ENCODE measurements around the gene SLC25A34. TPM values are rescaled to one million over a fixed set of nuclear protein-coding genes. Genes with fewer than 3 reads are reported as not detected.
"Not testable (repeated sequence)": the region's sequence is repeated elsewhere in the genome, so short reads cannot be mapped to it uniquely, and the experiment has no call there.

The SLC25A34 gene
- 0.44 and 1.5 TPM in 2 replicates for total RNA-seq (2012; rRNA removed)

DNA sequence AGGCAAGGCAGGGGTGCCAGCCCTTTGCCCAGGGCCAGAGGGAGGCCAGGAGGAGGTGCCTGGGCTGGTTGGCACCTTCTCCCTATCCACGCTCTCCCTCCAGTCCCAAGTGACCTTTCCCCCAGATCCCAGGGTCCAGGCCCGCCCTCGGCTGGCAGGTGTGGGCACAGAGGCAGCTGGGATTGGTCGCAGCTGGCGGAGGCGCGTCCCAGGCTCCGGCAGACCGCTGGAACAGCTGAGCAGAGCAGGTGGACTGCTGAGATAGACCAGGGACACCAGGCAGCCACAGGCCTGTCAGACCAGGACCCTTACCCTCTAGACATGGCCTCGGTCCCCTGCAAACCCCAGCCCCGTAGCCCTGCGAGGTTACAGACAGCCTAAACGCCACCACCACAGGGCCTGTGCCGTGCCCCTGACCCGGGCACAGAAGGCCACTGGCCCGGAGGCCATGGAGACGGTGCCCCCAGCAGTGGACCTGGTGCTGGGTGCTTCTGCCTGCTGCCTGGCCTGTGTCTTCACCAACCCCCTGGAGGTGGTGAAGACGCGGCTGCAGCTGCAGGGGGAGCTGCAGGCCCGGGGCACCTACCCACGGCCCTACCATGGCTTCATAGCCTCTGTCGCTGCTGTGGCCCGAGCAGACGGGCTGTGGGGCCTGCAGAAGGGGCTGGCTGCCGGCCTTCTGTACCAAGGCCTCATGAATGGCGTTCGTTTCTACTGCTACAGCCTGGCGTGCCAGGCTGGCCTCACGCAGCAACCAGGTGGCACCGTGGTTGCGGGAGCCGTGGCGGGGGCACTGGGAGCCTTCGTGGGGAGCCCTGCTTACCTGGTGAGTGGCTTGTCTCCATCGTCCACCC, at the start of gene SLC25A34:
SLC25A34 (plus strand) TSS at position 221 of the 854 bp plus-strand sequence; CDS start at position 449, 228 bp downstream.
- Histone ChIP-seq H3K4me2 (ENCODE audit: low read length) (no peak within 1 kb of the TSS), H3K4me3 (ENCODE audit: low read length) (no peak within 1 kb of the TSS), H3K9ac (ENCODE audit: low read depth, low read length) (no peak within 1 kb of the TSS), H3K4me1 (ENCODE audit: control insufficient read depth, insufficient read depth, low read length) (no peaks in the 10 kb centered on the region), H3K9me3 (replicated peaks; ENCODE audit: low read length) (no peaks in the 10 kb centered on the region), H3K27me3 (ENCODE audit: control insufficient read depth, insufficient read depth, low read length) (no peaks in the 10 kb centered on the region), H3K36me3 (ENCODE audit: insufficient read depth, low read length) (peaks cover 40% of the 10 kb centered on the region)

DNA sequence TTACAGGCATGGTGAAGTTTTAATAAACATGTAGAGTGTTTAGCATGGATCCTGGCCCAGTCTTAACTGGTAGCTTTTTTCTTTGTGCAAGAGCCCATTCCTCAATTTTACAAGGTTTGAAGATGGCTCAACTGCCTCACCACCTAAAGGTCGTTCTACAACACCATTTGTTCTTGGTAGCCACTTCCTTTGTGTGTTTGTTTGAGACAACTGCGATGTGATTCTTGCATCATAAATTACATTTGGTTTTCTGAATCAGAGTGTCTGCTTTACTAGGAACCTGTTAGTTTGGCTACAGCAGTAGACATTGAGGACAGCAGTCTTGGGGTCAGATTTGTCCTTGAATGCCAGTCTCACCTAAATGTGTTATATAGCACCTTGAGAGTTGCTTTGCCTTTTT, 48.6 kb upstream of the SLC25A34 start:
- no peak overlapping the region for H3K4me3 ChIP-seq (ENCODE audit: low read length)
- H3K36me3 ChIP-seq (ENCODE audit: insufficient read depth, low read length) = no peaks in the 10 kb centered on the region
- H3K9me3 ChIP-seq (replicated peaks; ENCODE audit: low read length) = no peaks in the 10 kb centered on the region
- no peaks in the 10 kb centered on the region for H3K27me3 ChIP-seq (ENCODE audit: control insufficient read depth, insufficient read depth, low read length)
- no peak overlapping the region for H3K9ac ChIP-seq (ENCODE audit: low read depth, low read length)
- H3K4me1 ChIP-seq (ENCODE audit: control insufficient read depth, insufficient read depth, low read length) = peaks cover 28% of the 10 kb centered on the region
- H3K4me2 ChIP-seq (ENCODE audit: low read length) = no peak overlapping the region

DNA sequence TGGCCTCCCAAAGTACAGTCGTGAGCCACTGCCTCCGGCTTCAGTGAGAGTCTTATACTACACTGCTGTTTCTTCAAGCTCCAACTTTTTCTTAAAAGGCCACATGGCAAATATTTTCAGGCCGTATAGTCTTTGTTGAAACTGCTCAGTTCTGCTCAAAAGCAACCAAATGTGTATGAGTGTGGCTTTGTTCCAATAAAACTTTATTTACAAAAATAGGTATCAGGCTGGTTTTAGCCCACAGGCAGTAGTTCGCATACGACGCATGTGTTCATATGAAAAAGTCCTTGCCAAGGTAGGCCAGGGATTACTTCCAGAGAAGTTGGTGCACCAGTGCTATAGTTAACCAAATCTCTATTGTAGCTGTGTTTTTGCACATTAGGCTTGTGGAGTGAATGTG, 45.7 kb upstream of the SLC25A34 start:
- Histone ChIP-seq H3K9ac (ENCODE audit: low read depth, low read length) (no peak overlapping the region), H3K9me3 (replicated peaks; ENCODE audit: low read length) (no peaks in the 10 kb centered on the region), H3K4me1 (ENCODE audit: control insufficient read depth, insufficient read depth, low read length) (peaks cover 30% of the 10 kb centered on the region), H3K36me3 (ENCODE audit: insufficient read depth, low read length) (no peaks in the 10 kb centered on the region), H3K27me3 (ENCODE audit: control insufficient read depth, insufficient read depth, low read length) (no peaks in the 10 kb centered on the region), H3K4me2 (ENCODE audit: low read length) (no peak overlapping the region), H3K4me3 (ENCODE audit: low read length) (no peak overlapping the region)

DNA sequence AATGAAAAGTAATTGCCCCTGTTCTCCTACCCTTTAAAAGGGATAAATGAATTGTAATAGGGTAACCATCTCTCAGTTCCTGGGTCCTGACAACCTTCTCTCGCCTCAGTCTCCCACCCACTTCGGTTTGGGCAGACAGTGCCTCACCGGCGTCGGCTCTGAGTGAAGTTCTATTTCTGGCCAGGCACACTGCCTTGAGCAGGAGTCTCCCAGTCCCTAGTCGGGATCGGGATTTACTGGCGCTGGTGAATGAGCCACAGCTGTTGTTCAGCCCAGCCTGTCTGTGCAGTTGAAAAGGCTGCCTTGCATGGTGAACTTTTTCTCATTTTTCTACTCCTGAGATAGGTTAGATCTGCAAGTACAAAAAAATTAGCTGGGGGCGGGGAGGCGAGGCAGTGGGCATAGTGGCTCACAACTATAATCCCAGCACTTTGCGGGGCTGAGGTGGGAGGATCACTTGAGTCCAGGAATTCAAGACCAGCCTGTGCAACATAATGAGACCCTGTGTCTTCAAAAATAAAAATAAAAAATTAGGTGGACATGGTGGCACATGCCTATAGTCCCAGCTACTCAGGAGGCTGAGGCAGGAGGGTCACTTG, 44.5 kb upstream of the SLC25A34 start:
- Histone ChIP-seq H3K9ac (ENCODE audit: low read depth, low read length) (no peak overlapping the region), H3K4me1 (ENCODE audit: control insufficient read depth, insufficient read depth, low read length) (peaks cover 22% of the 10 kb centered on the region), H3K9me3 (replicated peaks; ENCODE audit: low read length) (no peaks in the 10 kb centered on the region), H3K27me3 (ENCODE audit: control insufficient read depth, insufficient read depth, low read length) (no peaks in the 10 kb centered on the region), H3K36me3 (ENCODE audit: insufficient read depth, low read length) (no peaks in the 10 kb centered on the region), H3K4me2 (ENCODE audit: low read length) (peak overlapping the region; percentile 0), H3K4me3 (ENCODE audit: low read length) (no peak overlapping the region)

DNA sequence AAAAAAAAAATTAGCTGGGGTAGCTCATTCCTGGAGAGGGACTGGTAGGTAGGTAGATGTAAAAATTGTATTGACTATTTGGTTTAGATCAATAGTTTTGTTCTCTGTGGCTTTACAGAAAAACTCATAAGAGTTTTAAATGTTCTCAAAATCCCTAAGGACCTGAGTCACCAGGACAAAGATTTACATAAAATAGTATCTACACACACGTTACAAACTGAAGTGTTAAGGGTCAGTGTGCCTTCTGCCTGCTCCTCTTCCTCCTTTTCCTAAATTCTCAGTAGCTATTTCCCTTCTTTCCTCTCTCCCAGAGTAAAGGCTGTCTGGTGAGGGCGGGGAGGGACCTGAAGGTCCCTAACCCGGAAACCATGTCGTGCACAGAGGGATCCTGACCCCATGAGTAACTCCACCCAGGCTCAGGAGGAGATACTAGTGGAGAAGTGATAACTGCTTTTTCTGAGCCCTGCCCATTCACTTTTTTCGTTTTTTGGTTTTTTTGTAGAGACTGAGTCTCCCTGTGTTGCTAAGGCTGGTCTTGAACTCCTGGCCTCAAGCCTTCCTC, 43.9 kb upstream of the SLC25A34 start:
- Histone ChIP-seq H3K4me1 (ENCODE audit: control insufficient read depth, insufficient read depth, low read length) (peaks cover 29% of the 10 kb centered on the region), H3K4me2 (ENCODE audit: low read length) (peak overlapping the region; percentile 0), H3K9me3 (replicated peaks; ENCODE audit: low read length) (no peaks in the 10 kb centered on the region), H3K4me3 (ENCODE audit: low read length) (no peak overlapping the region), H3K36me3 (ENCODE audit: insufficient read depth, low read length) (no peaks in the 10 kb centered on the region), H3K27me3 (ENCODE audit: control insufficient read depth, insufficient read depth, low read length) (no peaks in the 10 kb centered on the region), H3K9ac (ENCODE audit: low read depth, low read length) (no peak overlapping the region)

DNA sequence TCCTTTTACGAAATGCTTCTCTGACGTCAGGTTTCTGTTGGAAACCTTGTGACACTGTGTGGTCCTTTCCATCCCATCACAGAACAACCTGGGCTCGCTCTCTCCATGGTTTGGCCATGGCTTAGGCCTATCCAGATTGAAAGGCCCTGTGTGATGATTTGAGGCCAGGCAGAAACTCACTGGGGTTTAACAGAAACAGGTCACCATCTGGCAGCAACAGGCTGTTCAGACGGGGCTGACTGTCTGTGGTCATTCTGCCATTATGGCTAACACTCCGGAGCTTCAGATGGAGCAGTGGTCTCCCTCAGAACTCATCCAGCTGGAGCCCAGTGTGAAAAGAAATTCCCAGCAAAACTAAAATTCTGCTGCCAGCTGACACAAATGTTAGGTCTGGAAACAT, 42.7 kb upstream of the SLC25A34 start:
- H3K27me3 ChIP-seq (ENCODE audit: control insufficient read depth, insufficient read depth, low read length) = no peaks in the 10 kb centered on the region
- H3K4me2 ChIP-seq (ENCODE audit: low read length) = no peak overlapping the region
- H3K9ac ChIP-seq (ENCODE audit: low read depth, low read length) = no peak overlapping the region
- peaks cover 29% of the 10 kb centered on the region for H3K4me1 ChIP-seq (ENCODE audit: control insufficient read depth, insufficient read depth, low read length)
- no peaks in the 10 kb centered on the region for H3K9me3 ChIP-seq (replicated peaks; ENCODE audit: low read length)
- peaks cover 7% of the 10 kb centered on the region for H3K36me3 ChIP-seq (ENCODE audit: insufficient read depth, low read length)
- H3K4me3 ChIP-seq (ENCODE audit: low read length) = no peak overlapping the region

DNA sequence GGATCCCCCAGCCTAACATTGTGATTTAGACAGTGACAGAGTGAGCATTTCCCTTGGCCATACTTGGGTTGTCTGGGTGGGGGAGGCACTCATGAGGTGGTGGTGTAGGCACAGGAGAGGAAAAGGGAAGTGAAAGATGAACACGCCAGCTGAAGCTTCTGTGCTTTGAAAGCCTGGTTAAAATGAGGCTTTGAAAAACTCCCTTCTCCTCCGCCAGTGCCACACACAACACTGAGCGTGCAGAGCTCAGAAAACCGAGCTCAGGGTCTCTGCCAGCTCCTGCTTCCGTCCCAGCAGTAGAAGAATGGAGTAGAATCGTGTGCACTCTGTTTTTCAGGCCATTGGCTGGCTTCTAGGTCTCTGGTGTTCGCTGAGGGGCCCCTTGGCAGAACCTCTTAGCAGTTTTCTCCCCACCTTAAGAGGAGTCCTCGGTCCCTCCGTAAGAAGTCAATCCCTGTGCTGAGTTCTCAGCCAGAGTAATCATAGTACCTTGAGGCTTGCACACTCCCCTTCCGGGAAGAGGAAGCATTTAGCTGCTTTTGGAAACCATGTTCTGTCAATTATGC, 39.0 kb upstream of the SLC25A34 start:
- peak overlapping the region; percentile 14 for H3K9ac ChIP-seq (ENCODE audit: low read depth, low read length)

DNA sequence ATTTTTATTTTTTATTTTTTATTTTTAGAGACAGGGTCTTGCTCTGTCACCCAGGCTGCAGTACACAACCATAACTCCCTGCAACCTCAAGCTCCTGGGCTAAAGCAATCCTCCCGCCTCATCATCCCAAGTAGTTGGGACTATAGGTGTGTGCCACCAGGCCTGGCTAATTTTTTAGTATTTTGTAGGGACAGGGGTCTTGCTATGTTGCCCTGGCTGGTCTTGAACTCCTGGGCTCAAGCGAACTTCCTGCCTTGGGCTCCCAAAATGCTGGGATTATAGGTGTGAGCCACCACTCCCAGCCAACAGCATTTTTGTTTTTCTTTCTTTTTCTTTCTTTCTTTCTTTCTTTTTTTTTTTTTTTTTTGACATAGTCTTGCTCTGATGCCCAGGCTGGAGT, 37.9 kb upstream of the SLC25A34 start:
- Histone ChIP-seq H3K4me1 (ENCODE audit: control insufficient read depth, insufficient read depth, low read length) (peaks cover 19% of the 10 kb centered on the region), H3K4me2 (ENCODE audit: low read length) (no peak overlapping the region), H3K4me3 (ENCODE audit: low read length) (no peak overlapping the region), H3K27me3 (ENCODE audit: control insufficient read depth, insufficient read depth, low read length) (no peaks in the 10 kb centered on the region), H3K9ac (ENCODE audit: low read depth, low read length) (no peak overlapping the region), H3K9me3 (replicated peaks; ENCODE audit: low read length) (no peaks in the 10 kb centered on the region), H3K36me3 (ENCODE audit: insufficient read depth, low read length) (peaks cover 7% of the 10 kb centered on the region)

More for the DNA sequence above, 39.0 kb upstream of the SLC25A34 start:
- H3K4me1 ChIP-seq (ENCODE audit: control insufficient read depth, insufficient read depth, low read length) = peaks cover 16% of the 10 kb centered on the region
- H3K27me3 ChIP-seq (ENCODE audit: control insufficient read depth, insufficient read depth, low read length) = no peaks in the 10 kb centered on the region
- H3K9me3 ChIP-seq (replicated peaks; ENCODE audit: low read length) = no peaks in the 10 kb centered on the region
- H3K4me3 ChIP-seq (ENCODE audit: low read length) = no peak overlapping the region
- H3K4me2 ChIP-seq (ENCODE audit: low read length) = no peak overlapping the region
- H3K36me3 ChIP-seq (ENCODE audit: insufficient read depth, low read length) = peaks cover 7% of the 10 kb centered on the region

DNA sequence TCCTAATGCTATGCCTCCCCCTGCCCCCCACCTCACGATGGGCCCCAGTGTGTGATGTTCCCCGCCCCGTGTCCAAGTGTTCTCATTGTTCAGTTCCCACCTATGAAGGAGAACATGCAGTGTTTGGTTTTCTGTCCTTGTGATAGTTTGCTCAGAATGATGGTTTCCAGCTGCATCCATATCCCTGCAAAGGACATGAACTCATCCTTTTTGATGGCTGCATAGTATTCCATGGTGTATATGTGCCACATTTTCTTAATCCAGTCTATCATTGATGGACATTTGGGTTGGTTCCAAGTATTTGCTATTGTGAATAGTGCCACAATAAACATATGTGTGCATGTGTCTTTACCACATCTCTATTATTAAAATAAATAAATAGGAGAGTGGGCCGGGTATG, 36.7 kb upstream of the SLC25A34 start:
- not testable (repeated sequence) for H3K9ac ChIP-seq (ENCODE audit: low read depth, low read length); H3K9me3 ChIP-seq (replicated peaks; ENCODE audit: low read length); H3K36me3 ChIP-seq (ENCODE audit: insufficient read depth, low read length); H3K4me3 ChIP-seq (ENCODE audit: low read length); H3K4me2 ChIP-seq (ENCODE audit: low read length); H3K27me3 ChIP-seq (ENCODE audit: control insufficient read depth, insufficient read depth, low read length)
- peaks cover 30% of the 10 kb centered on the region for H3K4me1 ChIP-seq (ENCODE audit: control insufficient read depth, insufficient read depth, low read length)

DNA sequence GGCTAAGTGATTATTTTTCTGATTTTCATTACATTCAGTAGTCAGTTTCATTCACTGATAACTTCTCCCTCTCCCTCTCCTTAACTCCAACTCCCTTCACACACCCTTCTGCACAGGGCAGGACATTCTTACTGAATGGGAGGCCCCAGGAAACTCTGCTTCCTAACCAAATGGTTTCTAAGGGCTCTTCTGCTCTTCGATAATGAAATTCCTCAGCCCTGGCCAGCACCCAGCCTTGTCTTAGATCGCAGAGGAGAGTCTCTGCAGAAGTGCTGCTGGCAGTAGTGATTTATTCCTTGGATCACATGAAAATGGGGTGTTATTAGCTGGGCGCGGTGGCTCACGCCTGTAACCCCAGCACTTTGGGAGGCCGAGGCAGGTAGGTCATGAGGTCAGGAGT, 35.5 kb upstream of the SLC25A34 start:
- Histone ChIP-seq H3K4me1 (ENCODE audit: control insufficient read depth, insufficient read depth, low read length) (peaks cover 37% of the 10 kb centered on the region), H3K4me2 (ENCODE audit: low read length) (no peak overlapping the region), H3K9me3 (replicated peaks; ENCODE audit: low read length) (no peaks in the 10 kb centered on the region), H3K27me3 (ENCODE audit: control insufficient read depth, insufficient read depth, low read length) (no peaks in the 10 kb centered on the region), H3K36me3 (ENCODE audit: insufficient read depth, low read length) (peaks cover 10% of the 10 kb centered on the region), H3K9ac (ENCODE audit: low read depth, low read length) (no peak overlapping the region), H3K4me3 (ENCODE audit: low read length) (no peak overlapping the region)

DNA sequence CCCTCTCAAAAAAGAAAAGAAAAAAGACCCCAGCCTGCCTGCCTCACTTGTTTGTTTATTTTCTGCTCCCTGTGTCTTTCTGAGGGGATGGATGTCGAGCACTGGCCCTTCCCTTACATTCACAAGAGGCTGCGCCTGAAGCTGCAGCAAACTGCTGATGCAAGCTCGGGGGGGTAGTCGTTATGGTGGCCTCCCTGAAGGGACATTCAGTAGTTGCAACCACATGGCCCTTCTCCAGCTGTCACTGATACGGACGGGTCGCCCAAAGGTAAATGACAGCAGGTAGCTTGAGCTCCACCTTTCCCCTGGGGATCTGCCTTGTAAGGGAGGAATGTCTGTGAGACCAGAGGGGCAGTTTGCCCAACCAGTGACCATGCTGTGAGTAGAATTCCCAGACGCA, 34.3 kb upstream of the SLC25A34 start:
- Histone ChIP-seq H3K4me2 (ENCODE audit: low read length) (no peak overlapping the region), H3K36me3 (ENCODE audit: insufficient read depth, low read length) (peaks cover 16% of the 10 kb centered on the region), H3K9me3 (replicated peaks; ENCODE audit: low read length) (no peaks in the 10 kb centered on the region), H3K9ac (ENCODE audit: low read depth, low read length) (no peak overlapping the region), H3K4me3 (ENCODE audit: low read length) (no peak overlapping the region), H3K4me1 (ENCODE audit: control insufficient read depth, insufficient read depth, low read length) (peaks cover 34% of the 10 kb centered on the region), H3K27me3 (ENCODE audit: control insufficient read depth, insufficient read depth, low read length) (no peaks in the 10 kb centered on the region)

Measured in skeletal muscle satellite cell (primary cell).